NCI-H1694 (cell line): ENCODE results near the gene AOC1.

Experiments
- DNase-seq: peaks from one replicate; lab custom pipeline; 2025; lab: John Stamatoyannopoulos, UW

AOC1 gene

GRCh38 chr7:150857276-150858055 lies 5.1 kb downstream of the AOC1 start:
- DNase-seq = no peak

- no peak for DNase-seq
These were observed 6.2 kb downstream of the AOC1 start for GRCh38 chr7:150858236-150859197.

- no peak for DNase-seq
These were observed 8.1 kb downstream of the AOC1 start for GRCh38 chr7:150860291-150860977.

- no peak for DNase-seq
These were observed 8.6 kb downstream of the AOC1 start for GRCh38 chr7:150860978-150861295.

GRCh38 chr7:150862356-150862755 lies 10.0 kb downstream of the AOC1 start:
- no peak for DNase-seq

GRCh38 chr7:150863946-150864345 lies 11.6 kb downstream of the AOC1 start:
- no peak for DNase-seq

GRCh38 chr7:150866932-150867564 lies 14.7 kb downstream of the AOC1 start:
- DNase-seq = no peak

GRCh38 chr7:150867605-150868004 lies 15.3 kb downstream of the AOC1 start:
- no peak for DNase-seq

- DNase-seq = no peak
These were observed 17.1 kb downstream of the AOC1 start for GRCh38 chr7:150869467-150869866.

- no peak for DNase-seq
These were observed 19.3 kb downstream of the AOC1 start for GRCh38 chr7:150871601-150872000.

GRCh38 chr7:150874401-150875198 lies 22.3 kb downstream of the AOC1 start:
- DNase-seq = no peak

- DNase-seq = peak; percentile 26
These were observed 23.5 kb downstream of the AOC1 start for GRCh38 chr7:150875791-150876190.

GRCh38 chr7:150876817-150877526 lies 24.7 kb downstream of the AOC1 start:
- DNase-seq = peak; percentile 63

GRCh38 chr7:150877536-150877935 lies 25.2 kb downstream of the AOC1 start:
- no peak for DNase-seq

- DNase-seq = no peak
These were observed 27.0 kb downstream of the AOC1 start for GRCh38 chr7:150879345-150879744.

- DNase-seq = no peak
These were observed 28.9 kb downstream of the AOC1 start for GRCh38 chr7:150881189-150881588.

GRCh38 chr7:150890853-150891584 lies 38.7 kb downstream of the AOC1 start:
- DNase-seq = no peak

- DNase-seq = no peak
These were observed 39.4 kb downstream of the AOC1 start for GRCh38 chr7:150891740-150892139.

GRCh38 chr7:150895809-150896208 lies 43.5 kb downstream of the AOC1 start:
- DNase-seq = no peak
